Upper lobe of left lung (tissue), 4 donors: ENCODE results near the gene MGAT1.

ENCODE experiments used
- CTCF ChIP-seq, 6 experiments: fragments of 450-650 bp in 4 of 6; fragments of 200-600 bp in 2 of 6; sonication (generic) in 2 of 6; IDR thresholded peaks; one replicate each; pipeline ENCODE4 v1.5.1; 2016 to 2019; ENCODE audit warnings: antibody characterized with exemption in 6 of 6
- EP300 ChIP-seq, 4 donors: sonication (generic); formaldehyde crosslinking; IDR thresholded peaks; one replicate each; pipeline ENCODE4 v1.5.1; 2017; ENCODE audit warnings: antibody characterized with exemption in 4 of 4, control low read depth in 2 of 4
- POLR2A ChIP-seq, 4 donors: fragments of 450-650 bp; IDR thresholded peaks; one replicate each; pipeline ENCODE4 v1.5.1; 2016 to 2017; ENCODE audit warnings: antibody characterized with exemption in 4 of 4, mild to moderate bottlenecking in 2 of 4

- TF ChIP-seq CTCF (IDR thresholded peaks at IDR 0.05) = no peak
- no peak for TF ChIP-seq POLR2A (IDR thresholded peaks at IDR 0.05)
- no peak for TF ChIP-seq EP300 (IDR thresholded peaks at IDR 0.05)
Measured at GRCh38 chr5:180779985-180780610, 22.5 kb downstream of the MGAT1 start.
